Liver (tissue), 3 donors: ENCODE measurements around the gene SON.

ENCODE experiments used
- CTCF ChIP-seq: fragments of 150-350 bp; IDR thresholded peaks from 2 replicates; pipeline ENCODE4 v1.5.1; 2017; ENCODE audit warnings: improper control_type of control experiment, low read depth, low read length; ENCODE audit not compliant: missing input control
- REST ChIP-seq: IDR thresholded peaks from 2 replicates; pipeline ENCODE4 v1.6.1; 2016; ENCODE audit warnings: antibody characterized with exemption, mild to moderate bottlenecking
- RXRA ChIP-seq, 2 donors: IDR thresholded peaks; 2 replicates each; pipeline ENCODE4 v1.6.1; 2017 to 2018; ENCODE audit warnings: antibody characterized with exemption in 2 of 2, mild to moderate bottlenecking in 1 of 2
- donor health status: healthy.
- donor health status: healthy.

DNA sequence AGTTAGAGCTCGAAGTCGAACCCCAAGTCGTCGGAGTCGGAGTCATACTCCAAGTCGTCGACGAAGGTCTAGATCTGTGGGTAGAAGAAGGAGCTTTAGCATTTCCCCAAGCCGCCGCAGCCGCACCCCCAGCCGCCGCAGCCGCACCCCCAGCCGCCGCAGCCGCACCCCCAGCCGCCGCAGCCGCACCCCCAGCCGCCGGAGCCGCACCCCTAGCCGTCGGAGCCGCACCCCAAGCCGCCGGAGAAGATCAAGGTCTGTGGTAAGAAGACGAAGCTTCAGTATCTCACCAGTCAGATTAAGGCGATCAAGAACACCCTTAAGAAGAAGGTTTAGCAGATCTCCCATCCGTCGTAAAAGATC is 12.1 kb downstream of the SON start:
- no peak for TF ChIP-seq CTCF
- no peak for TF ChIP-seq RXRA (IDR thresholded peaks at IDR 0.05)
- TF ChIP-seq REST = no peak
